ENCODE results near the gene CCR5AS.

The CCR5AS gene

GRCh38 chr3:46370839-46371518, 35.9 kb downstream of the CCR5AS start, which contains the start of gene CCR5:
CCR5 (plus strand) TSS chr3:46370946; CDS start chr3:46372903, 1,957 bp downstream.
- TF ChIP-seq CTCF (IDR thresholded peaks at IDR 0.05; ENCODE audit: control insufficient read depth, insufficient read depth, low read depth, low read length, missing control alignments): no peak
- DNase-seq (ENCODE audit: low read depth): no peak
- H3K4me3 ChIP-seq (ENCODE audit: control insufficient read depth, low read depth, low read length): no peak within 1 kb of the TSS

DNA sequence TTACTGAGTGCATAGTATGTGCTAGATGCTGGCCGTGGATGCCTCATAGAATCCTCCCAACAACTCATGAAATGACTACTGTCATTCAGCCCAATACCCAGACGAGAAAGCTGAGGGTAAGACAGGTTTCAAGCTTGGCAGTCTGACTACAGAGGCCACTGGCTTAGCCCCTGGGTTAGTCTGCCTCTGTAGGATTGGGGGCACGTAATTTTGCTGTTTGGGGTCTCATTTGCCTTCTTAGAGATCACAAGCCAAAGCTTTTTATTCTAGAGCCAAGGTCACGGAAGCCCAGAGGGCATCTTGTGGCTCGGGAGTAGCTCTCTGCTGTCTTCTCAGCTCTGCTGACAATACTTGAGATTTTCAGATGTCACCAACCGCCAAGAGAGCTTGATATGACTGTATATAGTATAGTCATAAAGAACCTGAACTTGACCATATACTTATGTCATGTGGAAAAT, 37.2 kb downstream of the CCR5AS start:
- DNase-seq (ENCODE audit: low read depth): no peak
- H3K4me3 ChIP-seq (ENCODE audit: control insufficient read depth, low read depth, low read length): no peak overlapping the region
- no peak for TF ChIP-seq CTCF (IDR thresholded peaks at IDR 0.05; ENCODE audit: control insufficient read depth, insufficient read depth, low read depth, low read length, missing control alignments)

- no peak for TF ChIP-seq CTCF (IDR thresholded peaks at IDR 0.05; ENCODE audit: control insufficient read depth, insufficient read depth, low read depth, low read length, missing control alignments)
- DNase-seq (ENCODE audit: low read depth): no peak
- H3K4me3 ChIP-seq (ENCODE audit: control insufficient read depth, low read depth, low read length): no peak overlapping the region
Measured at GRCh38 chr3:46369151-46369550, 37.7 kb downstream of the CCR5AS start.

- H3K4me3 ChIP-seq (ENCODE audit: control insufficient read depth, low read depth, low read length): no peak overlapping the region
- no peak for DNase-seq (ENCODE audit: low read depth)
- TF ChIP-seq CTCF (IDR thresholded peaks at IDR 0.05; ENCODE audit: control insufficient read depth, insufficient read depth, low read depth, low read length, missing control alignments): no peak
Measured at GRCh38 chr3:46368569-46368968, 38.3 kb downstream of the CCR5AS start.

DNA sequence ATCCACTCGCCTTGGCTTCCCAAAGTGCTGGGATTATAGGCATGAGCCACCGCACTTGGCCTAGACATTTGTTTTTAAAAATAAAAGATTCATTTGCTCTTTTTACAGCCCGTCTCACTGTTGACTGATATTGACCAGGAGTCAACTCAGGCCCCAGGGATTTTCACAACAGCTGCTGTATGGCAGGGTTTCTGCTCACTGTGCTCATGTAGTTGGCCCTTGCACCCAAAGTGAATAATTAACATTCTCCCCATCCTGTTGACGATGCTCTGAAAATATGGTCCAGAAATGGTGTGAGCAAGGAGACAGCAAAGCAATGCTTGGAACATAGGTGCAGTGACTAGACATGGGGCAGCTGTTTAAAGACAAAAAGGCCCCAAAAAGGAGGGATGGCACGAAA, 39.1 kb downstream of the CCR5AS start:
- no peak for DNase-seq (ENCODE audit: low read depth)
- no peak overlapping the region for H3K4me3 ChIP-seq (ENCODE audit: control insufficient read depth, low read depth, low read length)
- TF ChIP-seq CTCF (IDR thresholded peaks at IDR 0.05; ENCODE audit: control insufficient read depth, insufficient read depth, low read depth, low read length, missing control alignments): no peak

DNA sequence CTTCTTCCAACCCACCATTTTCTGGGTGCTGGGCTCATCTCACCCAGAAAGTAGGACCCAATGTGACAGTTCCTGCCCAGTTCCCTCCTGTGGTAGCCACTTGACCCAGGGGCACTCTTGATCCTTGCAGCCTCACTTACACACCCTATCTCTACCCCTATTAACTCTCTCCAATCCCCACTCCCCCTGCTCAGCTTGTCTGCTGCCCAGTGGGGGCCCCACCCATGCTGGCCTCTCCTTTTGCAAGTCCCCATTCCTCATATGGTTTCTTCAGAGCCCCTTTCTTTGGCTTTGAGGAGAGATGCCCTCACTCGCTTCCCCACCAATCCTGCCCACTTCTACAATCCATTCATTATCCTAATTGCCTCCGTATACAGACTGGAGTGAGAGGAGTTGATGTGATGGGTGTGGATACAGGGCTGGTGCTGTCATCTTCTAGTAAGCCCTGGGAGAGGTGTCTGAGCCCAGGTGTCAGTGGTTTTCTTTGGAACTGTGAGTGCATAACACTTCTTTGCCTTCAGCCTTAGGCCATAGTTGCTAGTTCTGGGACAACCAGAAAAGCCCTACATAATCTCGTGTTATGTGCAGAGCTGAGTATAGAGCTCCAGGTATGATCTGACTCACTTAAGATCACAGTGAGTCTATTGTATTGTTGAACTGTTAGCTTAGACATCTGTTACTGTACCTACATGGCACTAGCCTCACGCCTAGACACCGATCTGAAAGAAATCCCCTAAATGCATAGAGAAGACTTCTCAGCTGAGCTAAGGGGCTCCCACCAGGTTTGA, 40.9 kb downstream of the CCR5AS start:
- TF ChIP-seq CTCF (IDR thresholded peaks at IDR 0.05; ENCODE audit: control insufficient read depth, insufficient read depth, low read depth, low read length, missing control alignments): no peak
- no peak overlapping the region for H3K4me3 ChIP-seq (ENCODE audit: control insufficient read depth, low read depth, low read length)
- no peak for DNase-seq (ENCODE audit: low read depth)

All from AG09309 (cell line).